SK-N-MC (cell line): Measurements from ENCODE around the gene RBM39.
"Not testable (repeated sequence)": the region's sequence is repeated elsewhere in the genome, so short reads cannot be mapped to it uniquely, and the experiment has no call there.

ENCODE experiments used
- EZH2 ChIP-seq: fragments of 200-600 bp; sonication (generic); IDR thresholded peaks from one replicate; pipeline ENCODE4 v1.6.1; 2017; ENCODE audit warnings: antibody characterized with exemption
- FOXP2 ChIP-seq: optimal IDR thresholded peaks from 2 replicates; pipeline ENCODE3; 2011; ENCODE audit warnings: mild to moderate bottlenecking, moderate library complexity; ENCODE audit not compliant: insufficient read depth; ENCODE audit errors: extremely low read length, control extremely low read depth
- POLR2AphosphoS5 ChIP-seq: IDR thresholded peaks from 2 replicates; pipeline ENCODE4 v1.6.1; 2012; ENCODE audit warnings: mild to moderate bottlenecking, low read depth, low read length, borderline replicate concordance

GRCh38 chr20:35744492-35744841 is 2.4 kb upstream of the RBM39 start:
- not testable (repeated sequence) for TF ChIP-seq EZH2, POLR2AphosphoS5, FOXP2
